SJCRH30 (cell line): ENCODE results near the gene CAMTA1. TPM values are rescaled to one million over a fixed set of nuclear protein-coding genes. Genes with fewer than 3 reads are reported as not detected.

Source experiments
- DNase-seq, 2 experiments: peaks; one replicate each; pipeline ENCODE4 v3.0.0-alpha.2; 2015 to 2020
- H3K27ac ChIP-seq: fragments of 250-450 bp; sonication (Bioruptor Pico); 2 replicates; pipeline ENCODE4 v1.5.1; 2020; ENCODE audit warnings: mild to moderate bottlenecking, moderate library complexity
- H3K27me3 ChIP-seq: fragments of 250-450 bp; sonication (Bioruptor Pico); 2 replicates; pipeline ENCODE4 v1.5.1; 2020; ENCODE audit warnings: mild to moderate bottlenecking, moderate library complexity
- H3K36me3 ChIP-seq: fragments of 250-450 bp; sonication (Bioruptor Pico); 2 replicates; pipeline ENCODE4 v1.5.1; 2020; ENCODE audit warnings: mild to moderate bottlenecking, moderate library complexity
- H3K4me1 ChIP-seq: fragments of 250-450 bp; sonication (Bioruptor Pico); 2 replicates; pipeline ENCODE4 v1.5.1; 2020; ENCODE audit warnings: mild to moderate bottlenecking, moderate library complexity
- H3K4me3 ChIP-seq: fragments of 250-450 bp; sonication (Bioruptor Pico); 2 replicates; pipeline ENCODE4 v1.5.1; 2020; ENCODE audit warnings: mild to moderate bottlenecking, moderate library complexity
- H3K9me3 ChIP-seq: fragments of 250-450 bp; sonication (Bioruptor Pico); replicated peaks from 2 replicates; pipeline ENCODE4 v1.5.1; 2020; ENCODE audit warnings: mild to moderate bottlenecking, moderate library complexity
- total RNA-seq: library from RNA; depleted of rRNA; stranded (reverse); fragments of >200 nt; shearing (Covaris generic); gene quantifications from 2 replicates; pipeline ENCODE4 v1.2.3, GENCODE V29; 2014

CAMTA1 gene
- total RNA-seq, 1 experiment from 2014 or later = 153 TPM

GRCh38 chr1:7432102-7432899 is 647.0 kb downstream of the CAMTA1 start:
- H3K27me3 ChIP-seq = peaks cover 9% of the 10 kb centered on the region; the same call in 1 of the 2 replicates
- no peaks in the 10 kb centered on the region for H3K36me3 ChIP-seq
- no peak for DNase-seq
- peaks cover 8% of the 10 kb centered on the region; the same call in 1 of the 2 replicates for H3K4me1 ChIP-seq
- H3K27ac ChIP-seq = no peak overlapping the region
- no peaks in the 10 kb centered on the region for H3K9me3 ChIP-seq
- no peak overlapping the region for H3K4me3 ChIP-seq

DNA sequence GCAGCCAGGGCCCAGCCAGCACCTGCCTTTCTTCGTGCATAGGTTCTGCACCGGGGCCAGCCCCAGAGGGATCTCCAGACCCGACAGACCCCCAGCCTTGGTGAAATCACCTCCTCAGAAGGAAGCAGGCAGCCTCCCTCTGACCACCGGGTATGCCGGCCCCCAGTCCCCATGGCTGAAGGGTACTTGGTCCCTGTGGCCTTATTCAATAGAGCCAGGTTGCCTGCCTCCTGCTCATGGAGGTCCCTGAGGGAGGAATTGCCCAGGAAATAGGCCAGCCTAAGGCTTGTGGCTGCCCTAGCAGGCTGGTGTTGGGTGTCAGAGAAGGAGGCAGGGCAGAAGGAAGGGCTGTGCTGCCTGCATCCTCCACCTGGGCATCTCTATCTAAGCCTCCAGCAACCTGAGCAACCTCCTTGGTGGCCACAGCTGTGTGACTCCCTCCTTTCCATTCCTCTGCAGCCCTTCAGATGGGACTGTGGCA is 647.7 kb downstream of the CAMTA1 start:
- peak in 1 of 2 experiments; percentile 32 for DNase-seq
- no peak overlapping the region for H3K27ac ChIP-seq
- no peak overlapping the region for H3K4me3 ChIP-seq
- H3K4me1 ChIP-seq = peaks cover 8% of the 10 kb centered on the region; the same call in 1 of the 2 replicates
- H3K9me3 ChIP-seq = no peaks in the 10 kb centered on the region
- H3K36me3 ChIP-seq = no peaks in the 10 kb centered on the region
- peaks cover 13% of the 10 kb centered on the region; the same call in 1 of the 2 replicates for H3K27me3 ChIP-seq

GRCh38 chr1:7434566-7434965 is 649.3 kb downstream of the CAMTA1 start:
- no peak for DNase-seq
- H3K27me3 ChIP-seq = peaks cover 22% of the 10 kb centered on the region
- H3K4me1 ChIP-seq = peaks cover 8% of the 10 kb centered on the region; the same call in 1 of the 2 replicates
- H3K36me3 ChIP-seq = no peaks in the 10 kb centered on the region
- no peak overlapping the region for H3K27ac ChIP-seq
- no peaks in the 10 kb centered on the region for H3K9me3 ChIP-seq
- H3K4me3 ChIP-seq = no peak overlapping the region

GRCh38 chr1:7435276-7436055 is 650.2 kb downstream of the CAMTA1 start:
- H3K27me3 ChIP-seq = peaks cover 22% of the 10 kb centered on the region
- no peaks in the 10 kb centered on the region for H3K9me3 ChIP-seq
- H3K27ac ChIP-seq = no peak overlapping the region
- H3K4me3 ChIP-seq = no peak overlapping the region
- DNase-seq = no peak
- peaks cover 8% of the 10 kb centered on the region; the same call in 1 of the 2 replicates for H3K4me1 ChIP-seq
- no peaks in the 10 kb centered on the region for H3K36me3 ChIP-seq

DNA sequence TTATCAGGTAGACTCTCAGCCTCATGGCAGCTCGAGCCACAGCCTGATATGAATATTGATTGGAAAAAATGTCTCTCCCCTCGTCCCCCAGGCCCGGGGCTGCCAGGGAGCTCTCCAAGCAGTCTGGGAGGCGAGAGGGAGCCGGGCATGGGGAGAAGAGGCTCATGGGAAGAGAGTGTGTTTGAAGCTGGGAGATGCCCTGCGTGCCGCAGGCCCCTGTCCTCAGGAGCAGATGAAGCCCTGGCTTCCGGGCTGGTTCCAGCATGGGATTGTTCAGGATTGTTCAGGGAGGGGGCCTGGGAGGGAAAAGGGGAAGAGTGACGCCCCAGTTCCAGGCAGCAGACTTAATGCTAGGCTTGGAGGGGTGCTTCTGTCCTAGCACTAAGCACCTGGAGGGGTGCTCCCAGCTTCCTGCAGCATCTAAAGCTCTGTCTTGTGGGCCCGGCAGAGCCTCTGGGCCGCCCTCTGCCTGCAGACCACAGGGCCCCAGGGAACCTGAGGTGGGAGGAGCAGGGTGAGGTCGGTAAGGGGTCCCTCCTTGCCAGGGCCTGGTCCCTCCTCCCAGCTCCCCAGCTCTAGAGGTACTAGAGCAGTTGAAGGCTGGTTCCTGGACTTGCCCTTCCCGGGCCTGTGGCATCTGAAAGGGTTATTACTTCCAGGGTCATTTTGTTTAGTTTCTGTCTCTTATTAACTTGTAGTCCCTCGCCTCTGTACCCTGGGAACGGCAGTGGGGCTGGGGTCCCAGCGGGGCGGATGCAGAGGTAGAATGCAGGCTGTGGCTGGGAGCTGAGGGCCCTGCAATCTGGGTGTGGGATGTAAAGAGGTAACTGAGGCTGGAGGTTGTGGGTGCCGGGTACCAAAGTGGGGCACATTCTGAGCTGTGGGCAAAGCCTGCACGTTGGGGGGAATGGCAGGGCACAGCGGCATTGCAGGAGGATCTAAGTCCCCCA is 651.1 kb downstream of the CAMTA1 start:
- H3K4me3 ChIP-seq = no peak overlapping the region
- H3K4me1 ChIP-seq = peaks cover 8% of the 10 kb centered on the region; the same call in 1 of the 2 replicates
- no peak for DNase-seq
- no peaks in the 10 kb centered on the region for H3K36me3 ChIP-seq
- H3K9me3 ChIP-seq = no peaks in the 10 kb centered on the region
- H3K27ac ChIP-seq = no peak overlapping the region
- H3K27me3 ChIP-seq = peaks cover 22% of the 10 kb centered on the region

GRCh38 chr1:7437036-7437435 is 651.8 kb downstream of the CAMTA1 start:
- Histone ChIP-seq H3K4me3 (no peak overlapping the region), H3K4me1 (peaks cover 8% of the 10 kb centered on the region; the same call in 1 of the 2 replicates), H3K9me3 (no peaks in the 10 kb centered on the region), H3K36me3 (no peaks in the 10 kb centered on the region), H3K27ac (no peak overlapping the region), H3K27me3 (peaks cover 22% of the 10 kb centered on the region)
- DNase-seq = no peak

- H3K36me3 ChIP-seq = no peaks in the 10 kb centered on the region
- H3K27me3 ChIP-seq = peaks cover 22% of the 10 kb centered on the region
- DNase-seq = no peak
- H3K27ac ChIP-seq = no peak overlapping the region
- peaks cover 8% of the 10 kb centered on the region; the same call in 1 of the 2 replicates for H3K4me1 ChIP-seq
- no peak overlapping the region for H3K4me3 ChIP-seq
- H3K9me3 ChIP-seq = no peaks in the 10 kb centered on the region
Measured at GRCh38 chr1:7437608-7438395, 652.5 kb downstream of the CAMTA1 start.

DNA sequence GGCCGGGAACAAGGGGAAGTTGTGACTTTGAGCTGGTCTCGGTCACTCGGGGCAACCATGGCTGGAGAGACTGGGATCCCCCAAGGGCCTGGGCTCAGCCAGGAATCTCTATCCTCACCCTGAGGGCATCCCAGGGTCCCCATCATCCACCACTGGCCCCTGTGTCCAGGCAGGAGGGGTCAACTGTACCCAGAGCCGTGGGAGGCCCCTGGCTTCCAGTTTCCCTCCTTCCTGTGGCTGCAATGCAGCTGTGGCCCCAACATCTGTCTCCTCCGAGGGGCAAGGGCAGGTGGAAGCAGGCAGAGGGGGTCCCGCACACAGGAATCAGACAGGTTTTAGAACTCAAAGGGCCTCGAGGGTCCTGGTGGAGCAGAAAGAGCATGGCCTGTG is 653.1 kb downstream of the CAMTA1 start:
- Histone ChIP-seq H3K27me3 (peaks cover 22% of the 10 kb centered on the region), H3K4me3 (no peak overlapping the region), H3K36me3 (no peaks in the 10 kb centered on the region), H3K4me1 (peaks cover 8% of the 10 kb centered on the region; the same call in 1 of the 2 replicates), H3K27ac (no peak overlapping the region), H3K9me3 (no peaks in the 10 kb centered on the region)
- no peak for DNase-seq

DNA sequence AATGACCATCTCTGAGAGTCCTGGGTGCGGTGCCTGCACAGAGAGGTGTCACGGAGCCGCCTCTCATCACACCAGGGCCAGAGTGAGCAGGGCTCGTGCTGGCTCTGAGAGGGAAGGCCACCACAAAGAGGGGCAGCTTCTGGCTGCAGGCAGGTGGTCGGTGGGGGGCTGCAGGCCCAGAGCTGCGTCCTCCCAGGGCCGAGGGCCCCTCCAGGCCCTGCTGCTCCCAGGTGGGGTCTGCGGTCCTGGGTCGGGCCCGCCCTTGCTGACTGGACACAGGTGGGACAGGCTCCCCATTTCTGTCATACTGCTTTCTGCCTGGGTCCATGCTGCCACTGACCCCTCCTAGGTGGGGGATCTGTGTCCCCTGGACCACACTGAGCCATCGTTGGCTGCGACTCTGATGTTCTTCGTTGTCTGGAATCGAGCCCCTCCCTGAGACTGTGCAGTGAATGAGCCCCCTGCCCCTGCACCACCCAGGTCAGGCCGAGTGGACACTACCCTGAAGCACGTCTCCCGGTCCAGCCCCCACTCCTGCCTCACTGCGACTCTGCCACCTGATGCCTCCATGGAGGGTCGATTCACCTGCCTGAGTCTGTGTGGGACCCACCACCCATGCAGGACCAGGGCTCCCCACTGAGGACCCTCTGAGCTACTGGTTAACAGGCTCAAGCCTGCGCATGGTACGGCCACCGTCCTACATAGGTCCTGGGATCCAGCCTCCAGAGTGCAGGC is 653.8 kb downstream of the CAMTA1 start:
- DNase-seq = no peak
- H3K4me3 ChIP-seq = no peak overlapping the region
- H3K9me3 ChIP-seq = no peaks in the 10 kb centered on the region
- H3K27me3 ChIP-seq = peaks cover 22% of the 10 kb centered on the region
- no peaks in the 10 kb centered on the region for H3K36me3 ChIP-seq
- H3K4me1 ChIP-seq = peaks cover 8% of the 10 kb centered on the region; the same call in 1 of the 2 replicates
- H3K27ac ChIP-seq = no peak overlapping the region

GRCh38 chr1:7440154-7440553 is 654.9 kb downstream of the CAMTA1 start:
- H3K27ac ChIP-seq = no peak overlapping the region
- H3K4me3 ChIP-seq = no peak overlapping the region
- H3K4me1 ChIP-seq = peaks cover 6% of the 10 kb centered on the region; the same call in 1 of the 2 replicates
- H3K27me3 ChIP-seq = peaks cover 26% of the 10 kb centered on the region
- no peaks in the 10 kb centered on the region for H3K9me3 ChIP-seq
- no peak for DNase-seq
- no peaks in the 10 kb centered on the region for H3K36me3 ChIP-seq

- no peak overlapping the region for H3K4me3 ChIP-seq
- H3K27me3 ChIP-seq = peaks cover 26% of the 10 kb centered on the region
- H3K36me3 ChIP-seq = no peaks in the 10 kb centered on the region
- H3K9me3 ChIP-seq = no peaks in the 10 kb centered on the region
- H3K4me1 ChIP-seq = no peaks in the 10 kb centered on the region
- H3K27ac ChIP-seq = no peak overlapping the region
- no peak for DNase-seq
Measured at GRCh38 chr1:7441143-7441841, 656.0 kb downstream of the CAMTA1 start.

- no peaks in the 10 kb centered on the region for H3K36me3 ChIP-seq
- no peak overlapping the region for H3K27ac ChIP-seq
- H3K4me3 ChIP-seq = no peak overlapping the region
- DNase-seq = no peak
- no peaks in the 10 kb centered on the region for H3K4me1 ChIP-seq
- H3K9me3 ChIP-seq = no peaks in the 10 kb centered on the region
- peaks cover 30% of the 10 kb centered on the region for H3K27me3 ChIP-seq
Measured at GRCh38 chr1:7442036-7442435, 656.8 kb downstream of the CAMTA1 start.
